Measurements from ENCODE around the gene ECM2. TPM values are rescaled to one million over a fixed set of nuclear protein-coding genes. Genes with fewer than 3 reads are reported as not detected.

ECM2 gene
- total RNA-seq, 4 donors from 2014 or later: 4.9 to 15.2 (median 12.6) TPM

DNA sequence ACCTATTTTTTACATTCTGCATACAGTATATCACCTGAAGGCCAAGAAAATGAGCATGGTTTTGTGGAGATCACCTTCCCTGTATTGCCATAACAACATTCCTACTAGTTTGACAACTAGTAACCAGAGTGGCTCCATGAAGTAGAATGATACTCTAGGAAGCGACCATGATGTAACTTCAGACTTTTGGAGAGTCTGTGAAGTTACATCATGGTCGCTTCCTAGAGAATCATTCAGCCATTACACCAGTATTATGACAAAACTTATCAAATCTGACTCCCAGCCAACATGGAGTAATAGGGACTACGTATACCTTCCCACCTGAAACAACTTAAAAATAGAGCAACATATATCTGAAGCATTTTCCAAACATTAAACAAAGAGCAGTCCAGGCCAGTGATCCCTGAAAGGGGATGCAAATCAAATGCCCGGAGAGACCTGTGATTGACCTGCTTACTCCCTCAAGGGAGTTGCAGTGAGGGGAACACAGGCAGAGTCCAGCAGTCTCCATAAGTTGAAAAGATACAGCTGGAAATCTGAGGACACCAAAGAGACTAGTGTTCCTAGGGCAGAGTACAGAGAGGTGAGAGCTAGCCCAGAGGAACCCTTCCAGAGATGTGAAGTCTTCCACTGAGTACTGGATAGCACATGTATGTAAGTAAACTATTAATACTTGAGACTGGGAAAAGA lies 7.8 kb downstream of the ECM2 start:
- TF ChIP-seq, protein P1, sequence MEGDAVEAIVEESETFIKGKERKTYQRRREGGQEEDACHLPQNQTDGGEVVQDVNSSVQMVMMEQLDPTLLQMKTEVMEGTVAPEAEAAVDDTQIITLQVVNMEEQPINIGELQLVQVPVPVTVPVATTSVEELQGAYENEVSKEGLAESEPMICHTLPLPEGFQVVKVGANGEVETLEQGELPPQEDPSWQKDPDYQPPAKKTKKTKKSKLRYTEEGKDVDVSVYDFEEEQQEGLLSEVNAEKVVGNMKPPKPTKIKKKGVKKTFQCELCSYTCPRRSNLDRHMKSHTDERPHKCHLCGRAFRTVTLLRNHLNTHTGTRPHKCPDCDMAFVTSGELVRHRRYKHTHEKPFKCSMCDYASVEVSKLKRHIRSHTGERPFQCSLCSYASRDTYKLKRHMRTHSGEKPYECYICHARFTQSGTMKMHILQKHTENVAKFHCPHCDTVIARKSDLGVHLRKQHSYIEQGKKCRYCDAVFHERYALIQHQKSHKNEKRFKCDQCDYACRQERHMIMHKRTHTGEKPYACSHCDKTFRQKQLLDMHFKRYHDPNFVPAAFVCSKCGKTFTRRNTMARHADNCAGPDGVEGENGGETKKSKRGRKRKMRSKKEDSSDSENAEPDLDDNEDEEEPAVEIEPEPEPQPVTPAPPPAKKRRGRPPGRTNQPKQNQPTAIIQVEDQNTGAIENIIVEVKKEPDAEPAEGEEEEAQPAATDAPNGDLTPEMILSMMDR (IDR thresholded peaks at IDR 0.05): no peak
- no peak for TF ChIP-seq POLR2A (IDR thresholded peaks at IDR 0.05)
- no peak for DNase-seq
- H3K27me3 ChIP-seq: no peaks in the 10 kb centered on the region
- WGBS, 2 donors: 93 to 94% methylated on average over 4 of the region's 4 CpGs
- H3K4me3 ChIP-seq (replicated peaks in 1 of 3): no peak overlapping the region
- no peak overlapping the region for H3K27ac ChIP-seq
- no peaks in the 10 kb centered on the region for H3K36me3 ChIP-seq
- intact Hi-C loops (cut with DNase I): no loop called here
- H3K4me1 ChIP-seq: no peaks in the 10 kb centered on the region
- no peaks in the 10 kb centered on the region for H3K9me3 ChIP-seq

GRCh38 chr9:92527291-92527828 lies 8.4 kb downstream of the ECM2 start:
- Histone ChIP-seq H3K27me3 (no peaks in the 10 kb centered on the region), H3K4me1 (no peaks in the 10 kb centered on the region), H3K27ac (no peak overlapping the region), H3K9me3 (no peaks in the 10 kb centered on the region), H3K4me3 (replicated peaks in 1 of 3) (no peak overlapping the region), H3K36me3 (no peaks in the 10 kb centered on the region)
- intact Hi-C loops (cut with DNase I): no loop called here
- DNase-seq: no peak
- TF ChIP-seq, protein P1 (IDR thresholded peaks at IDR 0.05): no peak
- no peak for TF ChIP-seq POLR2A (IDR thresholded peaks at IDR 0.05)
- 97 to 100% methylated on average over 2 of the region's 2 CpGs for WGBS, 2 donors

DNA sequence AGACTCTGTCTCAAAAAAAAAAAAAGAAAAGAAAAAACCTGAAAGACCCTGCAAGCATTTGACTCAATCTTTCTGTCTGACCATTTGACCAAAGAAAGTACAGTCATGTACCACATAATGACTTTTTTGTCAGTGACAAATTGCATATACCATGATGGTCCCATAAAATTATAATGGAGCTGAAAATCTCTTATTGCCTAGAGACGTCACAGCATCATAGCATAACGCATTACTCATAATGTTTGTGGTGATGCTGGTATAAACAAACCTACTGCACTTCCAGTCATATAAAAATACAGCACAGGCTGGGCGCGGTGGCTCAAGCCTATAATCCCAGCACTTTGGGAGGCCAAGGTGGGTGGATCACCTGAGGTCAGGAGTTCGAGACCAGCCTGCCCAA lies 10.5 kb downstream of the ECM2 start:
- no peaks in the 10 kb centered on the region for H3K9me3 ChIP-seq
- WGBS, 2 donors: 95 to 97% methylated on average over 5 of the region's 5 CpGs
- H3K27ac ChIP-seq: no peak overlapping the region

GRCh38 chr9:92524881-92525280 lies 10.9 kb downstream of the ECM2 start:
- Histone ChIP-seq H3K27ac (no peak overlapping the region), H3K36me3 (no peaks in the 10 kb centered on the region), H3K27me3 (no peaks in the 10 kb centered on the region), H3K9me3 (no peaks in the 10 kb centered on the region), H3K4me1 (no peaks in the 10 kb centered on the region), H3K4me3 (replicated peaks in 1 of 3) (no peak overlapping the region)
- no peak for TF ChIP-seq POLR2A (IDR thresholded peaks at IDR 0.05)
- TF ChIP-seq, protein P1 (IDR thresholded peaks at IDR 0.05): no peak
- intact Hi-C loops (cut with DNase I): no loop called here
- no peak for DNase-seq
- 96 to 100% methylated on average over 1 of the region's 1 CpG for WGBS, 2 donors

More for the DNA sequence above, 10.5 kb downstream of the ECM2 start:
- H3K36me3 ChIP-seq: no peaks in the 10 kb centered on the region
- intact Hi-C loops (cut with DNase I): no loop called here
- no peak for DNase-seq
- TF ChIP-seq POLR2A (IDR thresholded peaks at IDR 0.05): no peak
- TF ChIP-seq, protein P1 (IDR thresholded peaks at IDR 0.05): no peak
- H3K4me1 ChIP-seq: no peaks in the 10 kb centered on the region
- H3K27me3 ChIP-seq: no peaks in the 10 kb centered on the region
- H3K4me3 ChIP-seq (replicated peaks in 1 of 3): no peak overlapping the region

Measured in thyroid gland (tissue), 4 donors.